NB4 (cell line): ENCODE measurements around the gene SELENOI.
"Not testable (repeated sequence)": the region's sequence is repeated elsewhere in the genome, so short reads cannot be mapped to it uniquely, and the experiment has no call there.

ENCODE experiments used
- DNase-seq: peaks from one replicate; pipeline ENCODE4 v3.0.0; 2010; ENCODE audit warnings: low read depth
- H3K4me3 ChIP-seq: one replicate; pipeline ENCODE4 v1.5.1; 2011; ENCODE audit warnings: mild to moderate bottlenecking, low read depth, low read length, moderate library complexity
- CTCF ChIP-seq: IDR thresholded peaks from one replicate; pipeline ENCODE4 v1.5.1; 2012; ENCODE audit warnings: low read depth, low read length
- MAX ChIP-seq: IDR thresholded peaks from 2 replicates; pipeline ENCODE4 v1.6.1; 2011; ENCODE audit warnings: low read depth, low read length
- MYC ChIP-seq: IDR thresholded peaks from 2 replicates; pipeline ENCODE4 v1.6.1; 2011; ENCODE audit warnings: low read depth, low read length
- POLR2A ChIP-seq: IDR thresholded peaks from 2 replicates; pipeline ENCODE4 v1.6.1; 2011; ENCODE audit warnings: mild to moderate bottlenecking; ENCODE audit not compliant: insufficient read length; ENCODE audit errors: extremely low read depth

SELENOI gene

DNA sequence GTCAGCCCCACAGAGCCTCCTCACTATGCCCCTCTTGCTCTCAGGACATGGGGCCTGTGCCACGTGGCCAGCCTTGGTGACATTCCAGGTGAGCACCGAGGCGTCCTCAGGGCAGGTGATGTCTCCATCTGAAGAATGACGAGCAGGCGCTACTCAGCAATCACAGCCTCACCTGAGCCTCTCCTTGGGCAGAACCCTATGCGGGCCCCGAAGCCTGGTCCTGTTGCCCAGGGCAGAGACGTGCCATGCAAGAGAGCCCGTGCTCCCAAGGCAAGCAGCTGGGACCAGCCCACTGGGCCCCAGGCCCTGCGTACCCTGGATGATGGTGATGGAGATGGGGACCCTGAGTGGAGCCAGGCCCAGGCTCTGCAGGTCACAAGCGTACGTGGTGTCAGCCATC, 32.5 kb upstream of the SELENOI start:
- H3K4me3 ChIP-seq = no peak overlapping the region
- TF ChIP-seq MYC = no peak
- TF ChIP-seq MAX = no peak
- no peak for TF ChIP-seq CTCF
- TF ChIP-seq POLR2A = no peak

GRCh38 chr2:26314243-26314642, 31.7 kb upstream of the SELENOI start:
- DNase-seq = no peak
- H3K4me3 ChIP-seq = no peak overlapping the region
- TF ChIP-seq CTCF = no peak
- no peak for TF ChIP-seq POLR2A
- TF ChIP-seq MAX = no peak
- no peak for TF ChIP-seq MYC

More for the DNA sequence above, 32.5 kb upstream of the SELENOI start:
- DNase-seq = no peak

- TF ChIP-seq CTCF (peak; percentile 20), MAX (no peak)
- DNase-seq = peak; percentile 69
- no peak overlapping the region for H3K4me3 ChIP-seq
These were observed 29.9 kb upstream of the SELENOI start for GRCh38 chr2:26316041-26316440.

DNA sequence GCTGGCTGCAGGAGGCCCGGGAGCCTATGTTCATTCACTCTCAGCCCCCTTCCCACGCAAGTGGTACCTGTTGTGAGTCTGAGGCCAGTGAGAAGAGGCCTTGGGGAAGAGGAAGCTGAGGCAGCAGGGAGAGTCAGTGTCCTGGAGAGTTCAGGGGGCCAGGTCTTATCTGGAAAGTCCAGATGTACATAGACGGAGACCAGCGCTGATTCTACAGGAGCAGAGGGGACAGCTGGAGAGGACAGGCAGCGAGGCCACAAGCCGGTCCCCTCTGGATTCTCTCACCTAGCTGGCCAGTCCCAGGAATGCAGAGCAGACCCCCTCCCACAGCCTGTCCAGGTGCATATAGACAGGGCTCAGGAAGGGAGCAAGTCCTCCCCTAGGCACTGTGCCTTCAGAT, 29.1 kb upstream of the SELENOI start:
- no peak for DNase-seq

DNA sequence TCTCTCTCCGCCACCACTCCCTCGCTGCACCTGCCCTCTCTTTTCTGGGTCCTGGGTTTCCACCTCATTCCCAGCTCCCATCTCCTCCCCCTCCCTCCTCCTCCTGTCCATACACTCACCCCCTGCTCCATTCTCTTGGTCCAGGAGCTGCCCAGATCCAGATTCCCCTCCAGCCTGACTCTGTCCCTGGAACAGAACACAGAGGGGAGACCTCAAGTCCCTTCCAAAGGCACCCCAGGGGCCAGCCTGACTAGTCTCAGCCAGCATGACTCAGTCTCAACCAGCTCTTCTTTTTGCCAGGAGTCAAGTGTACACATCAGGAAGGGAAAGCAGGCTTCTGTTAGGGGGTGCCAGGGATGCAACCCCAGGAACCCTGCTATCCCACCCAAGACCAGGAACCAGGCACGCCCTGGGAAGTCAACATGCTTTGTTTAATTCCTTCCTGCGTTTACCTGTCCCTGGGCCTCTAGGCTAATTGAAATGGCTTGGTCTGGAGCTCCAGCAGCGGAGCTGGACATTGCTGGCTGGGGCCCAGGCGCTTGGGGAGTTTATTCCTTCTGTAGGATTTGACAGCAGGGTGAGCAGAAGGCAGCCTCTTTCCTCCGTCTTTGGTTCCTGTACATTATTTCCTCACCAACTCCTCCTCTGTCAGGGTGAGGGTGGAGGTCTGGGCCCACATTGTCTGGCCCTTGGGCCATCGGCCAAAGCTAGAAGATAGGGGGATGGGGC, 28.4 kb upstream of the SELENOI start:
- DNase-seq = no peak
- TF ChIP-seq MYC (no peak), CTCF (no peak), MAX (no peak), POLR2A (no peak)
- no peak overlapping the region for H3K4me3 ChIP-seq

More for the DNA sequence above, 29.1 kb upstream of the SELENOI start:
- TF ChIP-seq MAX = no peak
- no peak for TF ChIP-seq POLR2A
- TF ChIP-seq MYC = no peak
- no peak for TF ChIP-seq CTCF
- H3K4me3 ChIP-seq = no peak overlapping the region

DNA sequence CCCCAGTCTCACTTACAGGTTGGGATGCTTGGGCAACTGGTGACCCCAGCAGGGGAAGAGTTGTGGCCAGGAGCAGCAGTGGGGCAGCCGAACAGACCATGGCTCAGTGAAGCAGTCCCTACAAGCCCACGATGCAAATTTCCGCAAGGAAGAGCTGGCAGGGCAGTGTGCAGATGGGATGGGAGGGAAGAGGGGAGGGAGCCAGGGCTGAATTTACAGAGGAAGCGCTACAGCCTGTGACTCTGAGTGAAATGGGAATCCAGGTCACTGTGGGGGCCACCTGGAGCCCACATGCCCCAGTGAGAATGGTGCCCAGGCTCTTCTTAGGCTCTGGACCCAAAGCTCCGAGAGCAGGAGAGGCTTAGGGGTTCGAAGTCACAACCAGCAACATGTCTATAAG, 27.0 kb upstream of the SELENOI start:
- no peak overlapping the region for H3K4me3 ChIP-seq
- no peak for TF ChIP-seq CTCF
- no peak for DNase-seq

DNA sequence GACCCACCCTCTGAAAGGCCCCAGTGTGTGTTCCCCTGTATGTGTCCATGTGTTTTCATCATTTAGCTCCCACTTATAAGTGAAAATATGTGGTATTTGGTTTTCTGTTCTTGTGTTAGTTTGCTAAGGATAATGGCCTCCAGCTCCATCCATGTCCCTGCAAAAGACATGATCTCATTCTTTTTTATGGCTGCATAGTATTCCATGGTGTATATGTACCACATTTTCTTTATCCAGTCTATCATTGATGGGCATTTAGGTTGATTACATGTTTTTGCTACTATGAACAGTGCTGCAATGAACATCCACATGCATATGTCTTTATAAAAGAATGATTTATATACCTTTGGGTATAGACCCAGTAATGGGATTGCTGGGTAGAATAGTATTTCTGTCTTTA, 21.5 kb upstream of the SELENOI start:
- not testable (repeated sequence) for H3K4me3 ChIP-seq, DNase-seq
